NCI-H2227 treated with DMSO at 0.1 percent for 48 hours (cell line): ENCODE data around the gene SPECC1L.
A peak's percentile ranks its signal among the peaks of the same experiment; 100 is the strongest.

ENCODE experiments used
- DNase-seq: peaks from one replicate; lab custom pipeline; 2025; lab: John Stamatoyannopoulos, UW

SPECC1L gene

DNA sequence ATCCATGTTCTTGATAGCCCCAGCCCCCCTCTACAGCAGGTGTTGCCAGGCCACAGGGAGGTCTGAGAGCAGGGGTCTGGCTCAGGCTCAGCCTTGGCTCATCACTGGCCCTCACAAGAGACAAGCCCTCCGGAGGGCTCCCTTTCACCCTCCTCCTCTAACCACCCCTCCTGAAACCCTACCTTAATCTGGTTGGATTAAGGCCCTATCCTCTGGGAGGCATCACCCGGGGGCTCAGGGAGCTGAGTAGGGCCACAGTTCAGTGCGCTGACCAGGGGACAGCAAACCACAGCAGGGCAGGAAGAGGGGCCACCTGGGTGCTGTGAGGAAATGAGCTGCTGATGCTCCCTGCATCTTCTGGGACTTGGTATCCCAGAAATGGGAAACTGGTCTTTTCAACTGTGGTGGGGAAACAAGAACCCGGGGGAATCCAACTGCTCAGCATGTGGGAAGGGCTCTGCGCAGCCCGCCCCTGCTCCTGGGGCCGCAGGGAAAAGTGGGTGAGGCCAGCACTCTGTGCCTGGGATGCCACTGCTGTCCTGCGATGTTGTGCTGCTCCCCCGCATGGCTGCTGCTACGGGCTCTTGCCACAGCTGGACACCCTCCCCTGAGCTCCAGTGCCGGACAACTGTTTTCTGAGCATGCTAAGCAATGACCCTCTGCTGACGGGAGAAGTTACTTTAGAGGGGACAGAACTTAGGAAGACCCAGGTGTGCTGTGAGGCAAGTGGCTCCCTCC is 174.3 kb downstream of the SPECC1L start:
- DNase-seq: no peak

DNA sequence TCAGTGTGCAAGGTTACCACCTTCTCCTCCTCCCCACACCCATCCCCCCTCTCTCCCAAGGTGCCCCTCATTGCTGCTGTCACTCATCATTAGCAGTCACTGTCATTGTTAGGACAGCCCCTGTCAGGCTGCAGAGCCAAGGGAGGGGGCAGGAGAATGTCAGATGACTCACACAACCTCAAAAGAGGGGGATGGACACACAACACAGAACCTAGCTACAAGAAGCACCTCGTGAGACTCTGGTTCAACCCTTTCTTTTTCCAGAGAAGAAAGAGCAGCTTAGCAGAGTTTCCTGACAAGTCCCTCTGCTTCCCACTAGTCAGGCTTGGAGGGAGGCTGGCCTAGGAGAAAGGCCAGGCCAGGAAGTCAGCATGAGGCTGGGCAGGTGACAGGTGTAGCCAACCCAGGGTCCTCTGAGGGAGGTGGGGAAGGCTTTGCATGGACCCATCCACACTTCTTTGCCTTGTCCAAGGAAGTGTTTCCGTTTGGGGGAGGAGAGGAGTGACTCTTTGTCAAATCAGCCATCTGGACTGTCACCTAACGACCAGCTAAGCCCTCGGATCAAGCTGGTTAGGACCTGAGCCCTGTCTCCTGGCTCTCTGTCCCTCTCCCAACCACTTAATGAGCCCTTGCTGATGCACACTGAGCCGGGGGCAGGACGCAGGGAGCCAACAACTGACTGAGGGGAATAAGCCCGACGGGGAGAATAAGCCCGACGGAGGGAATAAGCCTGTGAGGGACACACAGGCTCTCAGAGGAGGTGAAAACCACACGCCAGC is 175.0 kb downstream of the SPECC1L start:
- DNase-seq: no peak

DNA sequence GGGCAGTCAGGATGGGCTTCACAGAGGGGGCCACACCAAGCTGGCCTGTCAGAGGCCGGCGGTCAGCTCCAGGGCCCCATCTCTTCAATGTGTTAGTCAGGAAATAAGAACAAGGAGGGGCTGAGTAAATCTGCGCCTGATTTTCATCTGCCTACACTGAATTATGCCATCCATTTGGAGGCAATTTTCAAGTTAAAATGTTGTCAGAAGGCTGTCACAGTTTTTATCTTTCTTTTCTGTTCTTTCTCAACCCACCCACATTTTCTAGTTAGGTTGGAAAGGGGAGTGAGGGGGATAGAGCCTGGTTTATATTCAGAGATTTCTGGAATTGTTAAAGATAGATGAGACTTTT is 175.6 kb downstream of the SPECC1L start:
- no peak for DNase-seq

DNA sequence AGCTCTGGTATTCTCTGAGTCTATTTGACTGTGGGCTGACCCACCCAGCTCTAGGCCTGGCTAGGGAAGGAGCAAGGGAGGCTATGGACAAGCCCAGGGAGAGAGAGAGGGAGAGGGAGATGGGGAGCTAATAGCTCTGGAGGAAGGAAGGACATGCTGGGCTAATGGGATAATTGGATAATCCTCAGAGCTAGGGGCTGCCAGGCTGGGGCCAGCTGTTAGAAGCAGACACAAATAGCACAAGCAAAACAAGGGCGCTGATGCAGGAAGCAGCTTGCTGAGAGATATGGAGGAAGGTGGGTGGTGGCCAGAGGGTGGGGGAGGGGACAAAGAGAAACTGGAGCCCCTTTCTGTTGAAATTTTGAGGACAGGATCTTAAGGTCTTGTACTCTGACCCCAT is 180.0 kb downstream of the SPECC1L start:
- DNase-seq: peak; percentile 76

DNA sequence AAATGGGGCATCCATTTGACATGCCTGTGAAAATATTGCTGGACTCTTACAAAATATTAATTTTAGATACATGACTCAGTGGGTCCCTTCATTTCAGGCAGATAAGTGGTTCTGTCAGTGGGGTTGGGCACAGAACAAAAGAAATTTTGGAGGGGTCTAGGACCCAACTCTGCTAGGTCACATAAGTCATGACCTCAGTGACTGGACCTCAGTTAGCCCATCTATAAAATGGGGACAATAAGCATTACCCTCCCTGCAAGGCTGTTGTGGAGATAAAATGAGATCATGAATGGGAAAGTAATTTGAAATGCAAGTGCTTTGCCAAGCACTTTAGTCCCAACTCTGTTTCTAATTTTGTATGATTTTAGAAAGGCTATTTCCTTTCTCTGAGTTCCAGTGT is 180.5 kb downstream of the SPECC1L start:
- no peak for DNase-seq

DNA sequence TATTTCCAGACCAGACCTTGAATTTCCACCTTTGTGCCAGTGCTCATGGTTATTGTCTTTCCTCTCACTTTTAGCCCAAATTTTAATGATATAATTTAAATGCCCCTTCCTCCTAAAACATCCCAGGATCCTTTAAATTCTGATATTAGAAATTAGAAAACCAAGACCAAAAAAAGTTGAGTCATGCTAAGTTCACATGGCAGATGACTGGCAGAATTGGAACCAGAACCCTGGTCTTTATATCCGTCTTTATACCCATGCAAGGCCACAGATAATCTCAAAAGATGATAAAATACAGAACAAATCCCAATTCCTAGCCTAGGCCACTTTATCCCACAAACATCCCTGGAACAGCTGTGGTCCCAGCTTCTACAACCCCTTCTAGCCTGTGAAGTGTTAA is 183.2 kb downstream of the SPECC1L start:
- no peak for DNase-seq

DNA sequence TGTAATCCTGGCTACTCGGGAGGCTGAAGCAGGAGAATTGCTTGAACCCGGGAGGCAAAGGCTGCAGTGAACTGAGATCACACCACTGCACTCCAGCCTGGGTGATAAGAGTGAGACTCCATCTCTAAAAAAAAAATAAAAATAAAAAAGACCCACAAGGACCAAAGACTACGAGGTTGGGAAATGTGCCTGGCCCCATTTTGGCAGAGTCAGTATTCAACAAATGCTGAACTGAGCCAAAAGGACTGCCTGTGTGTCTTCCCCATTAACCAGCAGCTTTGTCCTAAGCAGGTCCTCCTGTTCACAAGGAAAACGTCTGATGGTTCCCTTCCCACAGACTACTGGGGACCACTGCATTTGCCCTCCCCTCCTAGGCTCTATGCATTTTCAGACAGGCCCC is 184.4 kb downstream of the SPECC1L start:
- no peak for DNase-seq

DNA sequence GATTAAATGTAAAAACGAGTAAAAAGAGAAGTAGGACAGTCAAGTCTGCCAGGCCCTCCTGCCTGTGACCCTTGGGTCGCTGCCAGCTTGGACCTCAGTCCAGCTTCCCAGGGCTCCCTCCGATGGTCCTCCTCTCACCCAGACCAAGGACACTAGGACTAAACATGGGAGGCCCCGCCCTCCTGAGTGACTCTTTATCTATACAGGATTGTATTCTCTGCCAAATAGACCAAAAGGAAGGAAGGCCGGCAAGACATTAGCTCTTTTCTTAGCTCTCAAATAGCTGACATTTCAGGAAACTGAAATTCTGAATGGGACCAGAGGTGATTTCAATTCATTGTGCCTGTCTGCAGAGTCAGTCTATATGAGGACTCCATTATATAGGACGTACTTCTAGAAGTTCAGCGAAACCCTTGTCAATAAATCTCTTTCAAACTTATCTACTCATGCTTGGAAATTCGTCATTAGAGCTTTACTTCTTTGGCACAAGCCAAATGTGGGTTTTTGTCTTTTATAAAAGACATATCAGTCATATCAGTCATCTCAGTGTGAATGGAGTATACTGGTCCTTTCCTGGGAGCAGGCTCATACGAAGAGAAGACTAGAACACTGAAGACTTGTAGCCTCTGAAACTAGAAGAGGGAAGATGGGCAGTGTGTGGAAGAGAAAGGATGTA is 185.3 kb downstream of the SPECC1L start:
- no peak for DNase-seq

DNA sequence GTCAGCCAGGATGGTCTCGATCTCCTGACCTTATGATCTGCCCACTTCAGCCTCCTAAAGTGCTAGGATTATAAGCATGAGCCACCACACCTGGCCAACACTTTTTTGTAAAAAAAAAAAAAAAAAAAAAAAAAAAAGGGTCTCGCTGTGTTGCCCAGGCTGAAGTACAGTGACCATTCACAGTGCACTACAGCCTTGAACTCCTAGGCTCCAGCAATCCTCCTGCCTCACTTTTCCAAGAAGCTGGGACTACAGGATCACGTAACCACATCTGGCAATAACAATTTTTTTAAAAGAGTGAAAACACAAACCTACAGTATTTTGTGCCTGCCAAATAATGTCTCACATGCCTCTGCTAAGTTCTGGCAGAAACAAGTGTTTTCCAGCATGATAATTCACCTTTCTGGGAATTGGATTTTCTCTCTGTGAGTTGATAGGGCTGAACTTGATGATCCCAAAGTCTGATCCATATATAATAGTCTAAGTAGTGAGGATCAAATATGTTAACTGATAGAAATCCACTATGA is 187.3 kb downstream of the SPECC1L start:
- DNase-seq: no peak

DNA sequence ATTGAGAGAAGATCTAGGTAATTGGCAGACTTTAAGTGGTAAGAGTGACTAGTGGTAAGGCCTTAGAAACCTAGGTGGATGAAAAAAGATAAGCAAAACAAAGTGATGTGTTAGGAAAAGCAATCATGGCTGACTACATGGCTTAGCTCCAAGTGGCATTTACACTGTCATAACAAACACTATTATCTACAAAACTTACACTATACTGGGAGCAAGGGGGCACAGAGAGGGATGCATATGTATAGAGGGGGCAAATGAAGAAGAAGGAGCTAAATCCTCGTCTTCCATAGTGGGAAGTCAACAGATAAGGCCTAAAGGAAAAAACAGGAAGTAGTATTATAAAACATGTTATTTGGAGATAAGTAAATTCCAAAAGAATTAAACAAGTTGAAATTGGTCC is 189.3 kb downstream of the SPECC1L start:
- no peak for DNase-seq

DNA sequence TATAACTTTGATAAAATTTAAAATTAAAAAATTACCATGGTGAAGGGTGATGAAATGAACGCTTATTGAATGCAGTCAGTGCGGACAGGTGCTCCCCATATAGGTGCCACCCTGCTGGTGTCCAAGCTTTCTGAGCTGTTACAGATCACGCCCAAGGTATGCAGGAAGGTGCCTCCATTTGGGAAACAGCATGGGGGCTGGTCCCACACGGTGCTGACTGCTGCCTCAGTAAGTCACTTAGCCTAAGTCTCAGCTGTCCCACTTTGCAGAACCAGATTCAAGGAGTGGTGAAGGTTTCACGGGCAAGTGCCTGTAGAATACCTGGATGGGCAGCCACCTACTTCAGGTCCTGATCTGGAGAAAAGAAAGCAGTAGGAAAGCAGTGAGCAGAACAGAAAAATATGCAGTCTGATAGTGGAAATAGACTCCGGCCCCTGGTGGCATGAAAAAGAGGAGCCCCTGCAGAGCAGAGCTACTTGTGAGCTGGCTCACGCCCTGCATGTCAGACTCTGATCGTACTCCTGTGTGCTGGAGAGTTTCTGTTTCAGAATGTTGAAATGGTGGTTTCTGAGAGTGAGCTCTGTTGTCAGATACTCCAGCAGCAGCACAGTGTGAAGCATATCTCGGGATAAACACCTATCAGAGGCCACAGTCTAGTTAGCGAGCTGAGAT is 189.9 kb downstream of the SPECC1L start:
- no peak for DNase-seq

DNA sequence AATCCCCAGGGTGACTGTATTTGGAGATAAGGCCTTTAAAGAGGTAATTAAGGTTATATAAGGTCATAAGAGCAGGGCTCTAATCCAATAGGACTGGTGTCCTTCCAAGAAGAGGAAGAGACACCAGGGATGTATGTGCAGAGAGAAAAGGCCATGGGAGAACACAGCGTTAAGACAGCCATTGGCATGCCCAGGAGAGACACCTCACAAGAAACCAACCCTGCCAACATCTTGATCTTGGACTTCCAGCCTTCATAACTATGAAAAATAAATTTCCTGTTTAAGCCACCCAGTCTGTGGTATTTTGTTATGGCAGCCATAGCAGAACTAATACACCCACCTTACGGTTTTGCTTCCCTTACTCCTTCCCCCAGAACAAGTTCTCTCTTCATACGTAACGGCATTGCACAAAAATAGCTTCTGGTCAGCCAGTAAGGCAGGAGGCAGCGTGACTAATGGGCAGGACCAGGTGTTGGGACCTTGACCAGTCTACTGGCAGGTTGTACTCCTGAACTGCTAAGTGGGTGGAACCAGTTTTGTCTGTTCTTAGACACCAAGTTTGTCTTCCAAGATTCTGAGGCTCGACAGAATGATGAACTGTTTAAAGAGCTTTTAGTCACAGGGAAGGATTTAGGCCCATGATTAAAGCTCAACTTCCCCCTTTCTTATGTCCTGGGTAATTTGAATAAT is 192.6 kb downstream of the SPECC1L start:
- DNase-seq: no peak

DNA sequence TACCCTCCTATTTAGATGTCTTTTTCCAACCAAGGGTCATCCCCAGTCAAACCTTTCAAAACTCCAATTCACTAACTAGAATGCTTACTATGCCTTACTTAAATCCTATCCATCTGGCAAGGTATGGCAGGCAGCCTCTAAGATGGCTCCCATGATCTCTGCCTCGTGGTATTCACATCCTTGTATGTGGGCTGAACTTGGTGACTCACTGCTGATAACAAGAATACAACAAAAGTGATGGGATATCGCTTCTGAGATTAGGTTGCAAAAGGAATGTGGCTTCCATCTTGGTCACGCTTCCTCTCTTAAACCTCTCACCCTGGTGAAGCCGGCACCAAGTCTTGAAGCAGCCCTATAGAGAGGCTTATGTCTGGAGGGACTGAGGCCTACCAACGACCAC is 194.9 kb downstream of the SPECC1L start:
- no peak for DNase-seq

DNA sequence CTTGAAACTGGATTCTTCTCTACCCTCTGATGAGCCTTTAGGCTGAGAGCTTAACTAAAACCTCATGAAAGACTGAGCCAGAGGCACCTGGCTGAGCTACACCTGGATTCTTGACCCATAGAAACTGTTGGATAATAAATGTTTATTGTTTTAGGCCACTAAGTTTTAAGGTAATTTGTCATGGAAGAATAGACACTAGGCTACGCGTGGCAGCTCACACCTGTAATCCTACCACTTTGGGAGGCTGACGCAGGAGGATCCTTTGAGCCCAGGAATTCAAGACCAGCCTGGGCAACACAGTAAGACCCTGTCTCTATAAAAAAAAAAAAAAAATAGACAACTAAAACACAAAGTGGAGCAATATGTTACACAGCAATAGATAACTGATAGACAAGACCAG is 195.3 kb downstream of the SPECC1L start:
- no peak for DNase-seq

DNA sequence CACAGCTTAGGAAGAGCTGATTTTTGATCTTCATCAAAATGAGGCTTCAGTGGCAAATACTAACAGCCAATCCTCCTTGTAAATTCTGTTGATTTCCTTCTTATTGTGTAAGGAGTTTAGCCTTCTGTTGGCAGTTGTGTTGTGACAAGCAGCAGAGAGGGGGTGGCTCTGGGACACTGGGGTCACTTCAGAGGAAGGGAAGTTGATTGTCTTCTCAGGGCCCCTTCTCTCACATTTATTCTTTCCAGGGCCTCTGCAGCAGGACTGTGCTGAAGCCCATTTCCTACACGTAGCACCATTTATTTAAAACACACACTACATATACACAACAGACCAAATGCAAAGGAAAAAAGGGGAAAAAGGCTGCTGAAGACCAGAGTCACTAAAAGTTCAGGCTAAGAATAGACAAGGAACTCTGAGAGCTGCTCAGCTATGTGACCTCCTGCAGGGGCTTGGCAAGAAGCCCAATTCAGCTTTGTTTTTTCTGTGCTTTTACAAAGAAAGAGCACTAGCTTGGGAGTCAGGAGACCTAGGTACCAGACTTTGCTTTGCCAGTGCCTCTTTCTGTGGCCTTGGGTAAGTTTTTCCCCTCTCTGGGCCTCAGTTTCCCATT is 196.2 kb downstream of the SPECC1L start:
- no peak for DNase-seq

DNA sequence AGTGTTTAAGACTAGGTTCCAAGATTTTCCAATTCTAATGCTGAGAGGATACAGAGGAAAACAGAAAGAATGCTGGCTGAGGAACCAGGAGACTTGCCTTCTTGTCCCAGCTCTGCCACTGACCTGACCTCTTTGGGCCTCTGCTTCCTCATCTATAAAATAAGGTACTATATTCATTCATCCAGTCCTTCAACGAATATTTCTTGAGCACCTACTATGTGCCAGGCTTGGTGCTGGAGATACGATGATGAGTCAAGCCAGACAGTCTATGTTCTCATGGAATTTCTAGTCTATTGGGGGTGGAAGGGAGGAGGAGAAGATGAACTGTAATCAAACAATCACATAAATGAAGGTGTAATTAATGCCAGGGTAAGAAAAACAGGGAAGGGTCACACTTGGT is 196.7 kb downstream of the SPECC1L start:
- no peak for DNase-seq
